Peyer's patch (tissue), 4 donors: ENCODE results near the gene KCNJ9.

ENCODE experiments used
- CTCF ChIP-seq, 6 experiments: fragments of 450-650 bp in 4 of 6; fragments of 200-600 bp in 2 of 6; sonication (generic) in 1 of 6; IDR thresholded peaks; one replicate each; pipeline ENCODE4 v1.5.1; 2017 to 2019; ENCODE audit warnings: antibody characterized with exemption in 6 of 6, mild to moderate bottlenecking in 3 of 6, moderate library complexity in 1 of 6
- POLR2A ChIP-seq, 2 donors: fragments of 450-650 bp; IDR thresholded peaks; one replicate each; pipeline ENCODE4 v1.5.1; 2017; ENCODE audit warnings: antibody characterized with exemption in 2 of 2, mild to moderate bottlenecking in 2 of 2, moderate library complexity in 2 of 2

DNA sequence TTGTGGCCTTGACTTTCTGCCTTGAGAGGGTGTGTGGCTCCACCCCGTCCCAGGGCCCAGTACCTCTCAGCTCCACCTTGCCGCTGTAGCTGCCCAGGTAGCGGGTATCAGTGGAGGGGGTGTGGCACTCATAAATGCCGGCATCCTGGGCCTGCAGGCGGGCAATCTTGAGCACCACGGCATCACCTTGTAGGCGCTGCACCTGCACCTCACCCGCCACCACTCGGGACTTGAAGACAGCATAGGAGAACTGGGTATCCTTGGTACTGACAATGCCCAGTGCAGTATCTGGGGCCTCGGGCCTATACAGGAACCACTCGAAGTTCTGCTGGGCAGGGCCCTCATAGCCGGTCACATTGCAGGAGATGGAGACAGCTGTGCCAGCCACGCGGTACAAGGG lies 13.5 kb downstream of the KCNJ9 start:
- no peak for TF ChIP-seq CTCF (IDR thresholded peaks at IDR 0.05)
- TF ChIP-seq POLR2A (IDR thresholded peaks at IDR 0.05): no peak
